BJ (cell line): ENCODE data around the gene MIER1. TPM values are rescaled to one million over a fixed set of nuclear protein-coding genes. Genes with fewer than 3 reads are reported as not detected.

Experiments used
- CTCF ChIA-PET: fragments of 350-600 bp; formaldehyde crosslinking; extraction: SDS; loops from one replicate; lab custom pipeline; 2021; ENCODE audit warnings: antibody characterized with exemption, inconsistent platforms; lab: Yijun Ruan, JAX
- POLR2A ChIA-PET: fragments of 300-600 bp; sonication (Branson Sonifier 250); formaldehyde crosslinking; extraction: SDS; loops from one replicate; lab custom pipeline; 2021; ENCODE audit warnings: antibody characterized with exemption; lab: Charles Lee
- DNase-seq: peaks from one replicate; pipeline ENCODE4 v3.0.0-alpha.2; 2011; ENCODE audit warnings: low read depth
- H3K27me3 ChIP-seq: 2 replicates; pipeline ENCODE4 v1.6.0; 2011; ENCODE audit warnings: low read length; ENCODE audit not compliant: control insufficient read depth, insufficient read depth
- H3K36me3 ChIP-seq: 2 replicates; pipeline ENCODE4 v1.5.1; 2011; ENCODE audit warnings: low read length; ENCODE audit not compliant: control insufficient read depth, insufficient read depth
- H3K4me3 ChIP-seq: 2 replicates; pipeline ENCODE4 v1.5.1; 2011; ENCODE audit warnings: low read depth, mild to moderate bottlenecking, control low read depth, low read length
- CTCF ChIP-seq: IDR thresholded peaks from 2 replicates; pipeline ENCODE4 v1.5.1; 2011; ENCODE audit warnings: low read depth, mild to moderate bottlenecking, control low read depth, inconsistent platforms, low read length, moderate library complexity; ENCODE audit not compliant: insufficient read depth
- polyA plus RNA-seq: library from polyadenylated mRNA; depleted of rRNA; stranded (reverse); fragments of >200 nt; gene quantifications from 2 replicates; pipeline ENCODE4 v1.2.3, GENCODE V29; 2011

MIER1 gene
- polyA plus RNA-seq, 1 experiment = 6.4 TPM

DNA sequence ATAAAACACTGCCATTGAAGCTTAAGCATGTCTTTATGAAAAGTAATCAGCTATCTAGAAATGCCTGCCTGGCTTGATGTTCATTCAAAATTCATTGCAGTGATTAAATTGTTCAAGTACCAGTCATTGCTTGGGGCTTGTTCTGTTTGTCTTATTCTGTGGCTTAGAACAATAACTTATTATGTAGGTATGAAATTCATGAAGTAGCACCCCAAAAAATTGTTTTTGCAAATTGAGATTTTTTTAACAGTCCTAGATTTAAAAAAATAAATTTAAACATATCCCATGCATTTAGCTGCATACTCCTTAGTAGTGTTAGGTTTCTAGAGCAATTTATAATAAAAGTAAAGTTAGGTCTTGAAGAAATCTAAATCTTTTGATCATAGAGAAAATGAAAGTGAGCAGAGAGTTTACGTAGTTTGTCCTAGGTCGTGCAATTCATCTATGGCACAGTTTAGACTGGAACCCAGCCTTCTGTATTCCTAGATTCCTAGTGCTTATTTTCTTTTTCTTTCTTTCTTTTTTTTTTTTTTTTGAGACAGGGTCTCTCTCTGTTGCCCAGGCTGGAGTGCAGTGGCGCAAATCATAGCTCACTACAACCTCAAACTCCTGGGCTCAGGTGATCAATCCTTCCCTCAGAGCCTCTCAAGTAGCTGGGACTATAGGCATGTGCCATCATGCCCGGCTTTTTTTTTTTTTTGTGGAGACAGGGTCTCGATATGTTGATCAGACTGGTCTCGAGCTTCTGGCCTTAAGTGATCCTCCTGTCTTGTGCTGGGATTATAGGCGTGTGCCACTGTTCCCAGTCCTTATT is 9.3 kb downstream of the MIER1 start:
- no peaks in the 10 kb centered on the region for H3K36me3 ChIP-seq
- no peak overlapping the region for H3K4me3 ChIP-seq
- no peak for TF ChIP-seq CTCF
- DNase-seq = no peak
- ChIA-PET POLR2A (interaction anchor here (0.6 kb wide), 1 partner anchor 1018 kb away, joined by 4 read pairs; no protein-coding TSS in a partner anchor), CTCF (no interaction called here)
- H3K27me3 ChIP-seq = no peaks in the 10 kb centered on the region

DNA sequence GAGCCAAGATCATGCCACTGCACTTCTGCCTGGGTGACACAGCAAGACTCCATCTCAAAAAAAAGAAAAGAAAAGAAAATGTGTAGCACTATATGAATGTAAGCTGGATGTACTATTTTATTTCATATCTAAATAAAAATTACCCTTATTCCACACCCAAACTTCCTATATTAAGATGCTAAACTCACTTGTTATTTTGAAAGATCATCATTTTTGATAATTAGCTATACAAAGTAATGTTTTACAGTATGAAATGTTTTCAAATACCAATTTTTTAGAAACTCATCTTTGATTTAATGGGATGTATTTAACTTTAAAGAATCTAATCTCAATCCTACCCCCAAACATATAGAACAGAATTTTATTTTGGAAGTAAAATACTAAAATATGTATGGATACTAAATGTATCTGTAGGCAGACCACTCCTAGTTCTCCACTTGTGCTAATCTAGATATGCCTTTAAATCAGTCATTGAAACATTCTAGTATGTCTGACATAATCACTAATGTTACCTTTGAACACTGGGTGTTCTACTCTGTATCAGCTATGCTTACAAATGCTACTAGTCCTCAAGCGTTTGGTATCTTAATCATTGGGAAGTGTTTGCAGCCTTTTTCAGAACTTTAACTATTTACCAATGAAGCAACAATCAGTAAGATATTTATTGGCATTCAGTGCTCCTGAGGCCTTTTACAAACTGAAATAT is 12.9 kb downstream of the MIER1 start:
- ChIA-PET CTCF (no interaction called here), POLR2A (no interaction called here)
- Histone ChIP-seq H3K27me3 (no peaks in the 10 kb centered on the region), H3K4me3 (no peak overlapping the region), H3K36me3 (no peaks in the 10 kb centered on the region)
- no peak for DNase-seq
- no peak for TF ChIP-seq CTCF

GRCh38 chr1:66938613-66939012 is 13.8 kb downstream of the MIER1 start:
- no peak for DNase-seq
- ChIA-PET POLR2A (no interaction called here), CTCF (no interaction called here)
- H3K27me3 ChIP-seq = no peaks in the 10 kb centered on the region
- TF ChIP-seq CTCF = no peak
- no peaks in the 10 kb centered on the region for H3K36me3 ChIP-seq
- H3K4me3 ChIP-seq = no peak overlapping the region

DNA sequence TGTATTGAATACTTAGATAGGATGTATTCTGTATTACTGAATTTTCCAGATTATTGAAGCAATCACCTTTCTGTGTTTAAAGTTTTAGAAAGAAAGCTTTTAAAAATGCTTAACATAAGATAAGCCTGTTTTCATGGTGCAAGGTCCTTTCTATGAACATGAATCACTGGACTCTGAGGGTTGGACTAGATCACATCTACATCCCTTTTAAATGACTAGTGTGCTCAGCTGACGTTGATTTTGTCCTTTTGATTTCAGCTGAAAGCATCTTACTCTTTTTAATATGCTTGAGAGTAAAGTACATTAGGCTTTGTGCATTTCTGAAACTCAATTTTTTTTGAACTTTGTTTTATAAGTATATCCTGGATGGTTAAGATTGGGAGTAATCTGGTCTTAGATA is 16.2 kb downstream of the MIER1 start:
- Histone ChIP-seq H3K4me3 (no peak overlapping the region), H3K27me3 (no peaks in the 10 kb centered on the region), H3K36me3 (no peaks in the 10 kb centered on the region)
- TF ChIP-seq CTCF = no peak
- ChIA-PET CTCF (interaction anchor here (0.7 kb wide), 1 partner anchor 358 kb away, joined by 3 read pairs; no protein-coding TSS in a partner anchor), POLR2A (no interaction called here)
- no peak for DNase-seq

GRCh38 chr1:66943361-66943969 is 18.7 kb downstream of the MIER1 start:
- ChIA-PET POLR2A (no interaction called here), CTCF (no interaction called here)
- TF ChIP-seq CTCF = no peak
- no peak for DNase-seq
- Histone ChIP-seq H3K27me3 (no peaks in the 10 kb centered on the region), H3K4me3 (no peak overlapping the region), H3K36me3 (peaks cover under 1% of the 10 kb centered on the region)
